Activated B cell treated with CpG ODN at 0.5 μM for 24 hours (primary cell): ENCODE results near the gene PTPRR. TPM values are rescaled to one million over a fixed set of nuclear protein-coding genes. Genes with fewer than 3 reads are reported as not detected.

Experiments used
- ATAC-seq: fragments of 200-7000 bp; cut with Tn5 transposase; one replicate; pipeline ENCODE4 v1.10.0; 2021; ENCODE audit warnings: low read depth, mild to moderate bottlenecking, moderate library complexity
- CTCF ChIA-PET: fragments of 350-600 bp; sonication (Branson Sonifier 250); formaldehyde crosslinking; loops from one replicate; lab custom pipeline; 2021; ENCODE audit warnings: antibody characterized with exemption; lab: Charles Lee
- POLR2A ChIA-PET: fragments of 350-600 bp; sonication (Branson Sonifier 250); formaldehyde crosslinking; loops from one replicate; lab custom pipeline; 2021; ENCODE audit warnings: antibody characterized with exemption; lab: Charles Lee
- DNase-seq: peaks from one replicate; pipeline ENCODE4 v3.0.0; 2022
- H3K27ac Mint-ChIP-seq: one replicate; pipeline ENCODE4 v1.8.0; 2020; ENCODE audit warnings: mixed read lengths
- H3K27me3 Mint-ChIP-seq: one replicate; pipeline ENCODE4 v1.8.0; 2021; ENCODE audit warnings: mixed read lengths
- H3K36me3 Mint-ChIP-seq: one replicate; pipeline ENCODE4 v1.8.0; 2021; ENCODE audit warnings: low read depth, mixed read lengths
- H3K4me1 Mint-ChIP-seq: one replicate; pipeline ENCODE4 v1.8.0; 2021; ENCODE audit warnings: mixed read lengths
- H3K4me3 Mint-ChIP-seq: one replicate; pipeline ENCODE4 v1.8.0; 2020; ENCODE audit warnings: mild to moderate bottlenecking, mixed read lengths
- H3K9me3 Mint-ChIP-seq: one replicate; pipeline ENCODE4 v1.8.0; 2020; ENCODE audit warnings: mixed read lengths
- CTCF ChIP-seq: fragments of 200-600 bp; IDR thresholded peaks from one replicate; pipeline ENCODE4 v1.8.0; 2022; ENCODE audit warnings: antibody characterized with exemption, mild to moderate bottlenecking
- intact Hi-C: fragments of 100-400 bp; cut with micrococcal nuclease; formaldehyde crosslinking; loops from one replicate; pipeline ENCODE4 v1.15.1; 2024
- total RNA-seq: library from RNA; stranded (reverse); gene quantifications from 2 replicates; pipeline ENCODE4 v1.2.3, GENCODE V29; 2022

PTPRR gene
- total RNA-seq, 1 donor from 2014 or later: not detected

DNA sequence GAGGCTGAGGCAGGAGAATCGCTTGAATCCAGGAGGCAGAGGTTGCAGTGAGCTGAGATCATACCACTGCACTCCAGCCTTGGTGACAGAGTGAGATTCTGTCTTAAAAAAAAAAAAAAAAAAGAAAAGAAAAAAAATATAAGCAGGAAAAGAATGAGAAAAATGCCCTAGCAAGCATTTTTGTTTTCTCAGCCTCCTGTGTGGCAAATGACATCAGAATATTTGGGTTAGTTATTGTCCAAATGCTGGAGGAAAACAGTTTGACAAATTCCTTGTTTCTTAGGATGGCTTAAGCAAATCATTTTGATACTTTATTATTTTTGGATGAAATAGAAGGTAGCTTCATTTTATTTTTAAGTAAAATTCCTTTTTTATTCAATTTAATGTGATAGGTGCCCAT lies 7.5 kb upstream of the PTPRR start:
- Mint-ChIP-seq H3K4me3 (no peak overlapping the region), H3K36me3 (no peaks in the 10 kb centered on the region), H3K4me1 (no peaks in the 10 kb centered on the region), H3K27ac (no peak overlapping the region), H3K9me3 (no peaks in the 10 kb centered on the region), H3K27me3 (no peaks in the 10 kb centered on the region)
- TF ChIP-seq CTCF: no peak
- CTCF ChIA-PET: no interaction called here
- ATAC-seq (no peak), DNase-seq (no peak)
- POLR2A ChIA-PET: no interaction called here
- intact Hi-C loops: no loop called here

DNA sequence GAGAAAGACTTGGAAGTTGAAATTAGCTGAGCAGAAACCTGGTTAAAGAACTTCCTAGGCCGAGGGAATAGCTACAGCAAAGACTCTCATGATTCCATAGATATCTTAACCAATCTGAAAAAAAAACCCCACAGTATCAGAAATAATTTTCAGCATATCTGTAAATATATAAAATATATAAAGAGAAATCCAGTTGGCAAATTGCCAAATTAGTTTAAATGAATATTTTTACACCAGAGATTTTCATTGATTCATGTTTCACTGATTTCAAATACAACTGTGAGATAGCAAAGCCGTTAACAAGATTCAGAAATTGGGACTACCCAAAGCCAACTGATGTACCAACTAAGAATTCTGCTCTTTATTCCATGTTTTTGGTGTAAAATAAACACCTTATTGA lies 6.8 kb upstream of the PTPRR start:
- no peak for DNase-seq
- Mint-ChIP-seq H3K9me3 (no peaks in the 10 kb centered on the region), H3K27ac (no peak overlapping the region), H3K36me3 (no peaks in the 10 kb centered on the region), H3K27me3 (no peaks in the 10 kb centered on the region), H3K4me3 (no peak overlapping the region), H3K4me1 (no peaks in the 10 kb centered on the region)
- intact Hi-C loops: no loop called here
- TF ChIP-seq CTCF: no peak
- ChIA-PET CTCF (no interaction called here), POLR2A (no interaction called here)
- ATAC-seq: no peak

GRCh38 chr12:70925539-70925938 lies 5.0 kb upstream of the PTPRR start:
- H3K4me1 Mint-ChIP-seq: no peaks in the 10 kb centered on the region
- peaks cover 4% of the 10 kb centered on the region for H3K27me3 Mint-ChIP-seq
- H3K4me3 Mint-ChIP-seq: no peak overlapping the region
- no peak for DNase-seq
- no peaks in the 10 kb centered on the region for H3K9me3 Mint-ChIP-seq
- intact Hi-C loops: no loop called here
- POLR2A ChIA-PET: no interaction called here
- H3K27ac Mint-ChIP-seq: no peak overlapping the region
- TF ChIP-seq CTCF: no peak
- CTCF ChIA-PET: no interaction called here
- no peak for ATAC-seq
- H3K36me3 Mint-ChIP-seq: no peaks in the 10 kb centered on the region

DNA sequence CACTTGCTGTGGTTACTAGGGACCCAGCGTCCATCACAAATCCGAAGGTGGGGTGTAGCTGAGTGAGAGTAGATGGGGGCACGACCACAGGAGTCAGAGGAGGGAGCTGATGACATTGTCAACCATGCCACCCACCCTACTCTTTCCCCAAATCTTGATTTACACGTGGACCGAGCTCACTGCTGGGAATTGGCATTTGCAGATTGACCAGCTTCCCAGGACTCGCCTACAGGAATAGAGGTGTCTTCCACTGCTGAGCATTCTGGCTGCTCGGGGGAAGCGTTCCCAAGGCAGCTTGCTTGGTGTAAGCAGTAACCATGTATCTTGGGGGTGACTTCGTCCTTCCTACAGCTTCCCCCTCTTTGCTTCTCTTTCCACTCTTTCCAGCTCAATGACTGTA lies 353 bp upstream of the PTPRR start:
- DNase-seq (no peak), ATAC-seq (no peak)
- no peak for TF ChIP-seq CTCF
- no peaks in the 10 kb centered on the region for H3K9me3 Mint-ChIP-seq
- ChIA-PET POLR2A (no interaction called here), CTCF (no interaction called here)
- no peaks in the 10 kb centered on the region for H3K36me3 Mint-ChIP-seq
- no peak overlapping the region for H3K27ac Mint-ChIP-seq
- intact Hi-C loops: no loop called here
- no peaks in the 10 kb centered on the region for H3K4me1 Mint-ChIP-seq
- peaks cover 13% of the 10 kb centered on the region for H3K27me3 Mint-ChIP-seq
- H3K4me3 Mint-ChIP-seq: no peak overlapping the region

GRCh38 chr12:70919597-70920035 lies 922 bp downstream of the PTPRR start:
- no peak for TF ChIP-seq CTCF
- Mint-ChIP-seq H3K36me3 (no peaks in the 10 kb centered on the region), H3K9me3 (no peaks in the 10 kb centered on the region), H3K4me1 (no peaks in the 10 kb centered on the region), H3K27me3 (peaks cover 13% of the 10 kb centered on the region), H3K27ac (no peak overlapping the region), H3K4me3 (no peak overlapping the region)
- CTCF ChIA-PET: no interaction called here
- DNase-seq (no peak), ATAC-seq (no peak)
- intact Hi-C loops: no loop called here
- POLR2A ChIA-PET: no interaction called here
